Measurements from ENCODE around the gene HOXD3.

- TF ChIP-seq CTCF (IDR thresholded peaks at IDR 0.05; ENCODE audit: low read length) (no peak), EZH2phosphoT487 (IDR thresholded peaks at IDR 0.05; ENCODE audit: low read length) (no peak), EZH2 (optimal IDR thresholded peaks at IDR 0.05; ENCODE audit: low read depth, low read length) (no peak)
These were observed 7.0 kb upstream of the HOXD3 start for GRCh38 chr2:176149939-176150583.
